RWPE1 (cell line): ENCODE measurements around the gene PLEKHO1.

Experiments
- CTCF ChIA-PET: fragments of 350-600 bp; sonication (Branson Sonifier 250); formaldehyde crosslinking; extraction: SDS; loops from one replicate; lab custom pipeline; 2021; lab: Yijun Ruan, JAX
- POLR2A ChIA-PET: fragments of 400-600 bp; formaldehyde crosslinking; extraction: SDS; loops from one replicate; lab custom pipeline; 2020; ENCODE audit warnings: antibody characterized with exemption; ENCODE audit not compliant: low non-redundant PET; lab: Yijun Ruan, JAX
- DNase-seq: peaks from one replicate; pipeline ENCODE4 v3.0.0; 2012; ENCODE audit warnings: low spot score
- H3K27ac ChIP-seq: fragments of 450-650 bp; 2 replicates; pipeline ENCODE4 v1.5.1; 2017
- TF ChIP-seq, protein P1 (sequence below): fragments of 450-650 bp; conservative IDR thresholded peaks from 2 replicates; pipeline ENCODE4 v1.5.1; 2017; ENCODE audit warnings: low read depth, mild to moderate bottlenecking

Gene PLEKHO1

DNA sequence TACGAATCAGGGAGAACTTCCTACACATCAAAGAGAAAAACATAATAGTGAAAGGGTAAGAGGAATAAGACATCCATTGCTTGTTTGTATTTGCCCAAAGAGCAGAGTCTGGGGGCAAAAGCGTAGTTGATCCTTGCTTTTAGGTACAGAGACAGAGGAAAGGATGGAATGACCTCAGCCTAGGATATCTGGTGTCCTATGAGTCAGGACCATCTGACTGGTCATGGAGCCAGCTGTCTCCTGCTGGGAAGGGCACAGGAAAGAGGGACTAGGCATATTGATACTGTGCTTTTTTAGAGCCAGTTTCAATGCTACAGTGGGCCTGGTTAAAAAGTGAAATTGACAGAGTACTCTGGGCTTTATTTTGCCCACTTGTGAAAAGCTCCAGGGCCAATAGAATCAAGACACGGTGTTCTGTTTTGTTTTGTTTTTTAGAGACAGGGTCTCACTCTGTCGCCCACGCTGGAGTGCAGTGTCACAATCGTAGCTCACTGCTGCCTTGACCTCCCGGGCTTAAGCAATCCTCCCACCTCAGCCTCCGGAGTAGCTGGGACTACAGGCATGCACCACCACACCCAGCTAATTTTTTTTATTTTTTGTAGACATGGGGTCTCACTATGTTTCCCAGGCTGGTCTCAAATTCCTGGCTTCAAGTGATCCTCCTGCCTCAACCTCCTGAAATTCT, 3.2 kb downstream of the PLEKHO1 start:
- POLR2A ChIA-PET: no interaction called here
- H3K27ac ChIP-seq: no peak overlapping the region
- CTCF ChIA-PET: interaction anchor here (0.5 to 1.2 kb wide), 4 partner anchors 16 to 127 kb away, joined by 3 to 5 read pairs (median 4); no protein-coding TSS in a partner anchor
- TF ChIP-seq, protein P1, sequence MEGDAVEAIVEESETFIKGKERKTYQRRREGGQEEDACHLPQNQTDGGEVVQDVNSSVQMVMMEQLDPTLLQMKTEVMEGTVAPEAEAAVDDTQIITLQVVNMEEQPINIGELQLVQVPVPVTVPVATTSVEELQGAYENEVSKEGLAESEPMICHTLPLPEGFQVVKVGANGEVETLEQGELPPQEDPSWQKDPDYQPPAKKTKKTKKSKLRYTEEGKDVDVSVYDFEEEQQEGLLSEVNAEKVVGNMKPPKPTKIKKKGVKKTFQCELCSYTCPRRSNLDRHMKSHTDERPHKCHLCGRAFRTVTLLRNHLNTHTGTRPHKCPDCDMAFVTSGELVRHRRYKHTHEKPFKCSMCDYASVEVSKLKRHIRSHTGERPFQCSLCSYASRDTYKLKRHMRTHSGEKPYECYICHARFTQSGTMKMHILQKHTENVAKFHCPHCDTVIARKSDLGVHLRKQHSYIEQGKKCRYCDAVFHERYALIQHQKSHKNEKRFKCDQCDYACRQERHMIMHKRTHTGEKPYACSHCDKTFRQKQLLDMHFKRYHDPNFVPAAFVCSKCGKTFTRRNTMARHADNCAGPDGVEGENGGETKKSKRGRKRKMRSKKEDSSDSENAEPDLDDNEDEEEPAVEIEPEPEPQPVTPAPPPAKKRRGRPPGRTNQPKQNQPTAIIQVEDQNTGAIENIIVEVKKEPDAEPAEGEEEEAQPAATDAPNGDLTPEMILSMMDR: no peak
- DNase-seq: no peak

DNA sequence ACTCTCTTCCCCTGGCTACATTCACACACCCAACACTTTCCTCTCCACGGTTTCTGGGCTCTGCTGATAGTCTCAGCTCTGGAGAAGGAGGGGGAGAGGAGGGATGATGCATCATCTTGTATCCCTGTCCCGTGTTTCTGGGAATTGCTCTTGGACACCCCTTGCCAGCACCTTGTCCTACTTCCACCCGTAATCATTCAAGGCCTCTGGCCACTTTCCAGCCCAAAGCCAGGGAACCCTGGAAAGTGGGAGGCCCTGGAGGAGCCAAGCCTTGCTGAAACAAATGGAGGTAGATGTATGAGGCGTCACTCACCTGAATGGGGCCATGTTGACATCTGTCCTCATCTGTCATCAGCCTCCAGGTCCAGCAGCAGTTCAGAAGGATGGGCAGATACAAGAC, 4.4 kb downstream of the PLEKHO1 start:
- ChIA-PET CTCF (no interaction called here), POLR2A (no interaction called here)
- no peak overlapping the region for H3K27ac ChIP-seq
- TF ChIP-seq, protein P1: no peak
- no peak for DNase-seq

DNA sequence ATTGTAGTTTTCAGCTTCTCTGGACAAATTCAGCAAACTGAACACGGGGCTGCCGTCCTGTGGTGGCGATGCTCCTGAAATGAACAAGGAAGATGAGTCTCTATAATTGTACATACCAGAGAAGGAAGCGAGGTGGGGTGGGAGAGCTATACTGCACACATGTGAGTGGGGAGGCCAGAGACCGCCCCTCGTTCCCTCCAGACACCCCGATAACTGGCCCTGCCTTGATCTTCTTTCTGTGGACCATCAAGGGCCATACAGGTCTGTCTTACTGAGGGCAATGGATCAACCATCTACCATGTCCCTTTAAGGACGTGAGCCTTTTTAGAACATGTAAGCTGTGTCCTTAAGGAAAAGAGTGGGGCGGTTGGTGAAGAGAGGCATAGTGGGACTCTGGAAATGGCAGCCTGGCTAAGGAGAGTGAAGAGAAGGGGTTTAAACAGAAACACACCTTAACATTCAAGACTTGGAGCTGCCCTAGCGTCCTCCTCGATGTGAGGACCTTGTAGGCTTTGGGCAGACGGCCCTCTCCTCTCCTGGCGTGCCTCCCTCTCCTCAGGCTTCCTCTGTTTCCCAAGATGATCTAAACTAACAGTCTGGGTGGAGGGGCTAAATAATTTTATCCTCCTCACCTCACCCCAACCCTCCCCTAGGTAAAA, 5.8 kb downstream of the PLEKHO1 start:
- CTCF ChIA-PET: interaction anchor here (0.5 to 1.1 kb wide), 3 partner anchors 31 to 297 kb away, joined by 3 to 7 read pairs (median 3); no protein-coding TSS in a partner anchor
- POLR2A ChIA-PET: no interaction called here
- no peak overlapping the region for H3K27ac ChIP-seq
- TF ChIP-seq, protein P1: no peak
- DNase-seq: no peak

DNA sequence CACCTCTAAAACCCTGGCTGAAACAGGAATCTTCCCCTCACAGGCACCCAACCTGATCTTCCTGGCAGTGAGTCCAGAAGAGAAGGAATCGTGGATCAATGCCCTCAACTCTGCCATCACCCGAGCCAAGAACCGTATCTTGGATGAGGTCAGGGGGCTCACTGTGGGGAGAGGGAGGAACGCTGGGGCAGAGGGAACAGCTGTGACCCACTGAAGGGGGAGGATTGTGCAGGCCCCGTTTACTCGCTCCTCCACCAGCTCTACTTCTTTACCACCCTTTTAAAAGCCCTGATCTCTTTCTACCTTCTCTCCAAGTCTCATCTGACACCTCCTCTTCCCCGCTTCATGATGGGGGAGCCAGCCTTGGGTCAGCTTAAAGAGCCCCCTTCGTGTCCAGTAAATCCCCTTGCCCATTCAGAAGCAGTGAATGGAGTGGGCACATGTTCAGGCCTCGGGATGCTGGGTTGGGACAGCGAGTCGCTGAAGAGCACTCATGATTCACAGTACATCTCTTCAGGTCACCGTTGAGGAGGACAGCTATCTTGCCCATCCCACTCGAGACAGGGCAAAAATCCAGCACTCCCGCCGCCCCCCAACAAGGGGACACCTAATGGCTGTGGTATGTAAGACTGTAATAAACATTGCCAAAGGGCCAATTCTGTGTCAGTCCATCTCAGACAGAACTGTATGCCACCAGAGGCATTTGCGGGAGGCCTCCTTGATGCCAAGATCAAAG, 7.3 kb downstream of the PLEKHO1 start:
- ChIA-PET CTCF (interaction anchor here (0.7 to 0.8 kb wide), 2 partner anchors 12 to 18 kb away, joined by 3 to 4 read pairs; no protein-coding TSS in a partner anchor), POLR2A (no interaction called here)
- no peak overlapping the region for H3K27ac ChIP-seq
- TF ChIP-seq, protein P1: no peak
- DNase-seq: no peak

DNA sequence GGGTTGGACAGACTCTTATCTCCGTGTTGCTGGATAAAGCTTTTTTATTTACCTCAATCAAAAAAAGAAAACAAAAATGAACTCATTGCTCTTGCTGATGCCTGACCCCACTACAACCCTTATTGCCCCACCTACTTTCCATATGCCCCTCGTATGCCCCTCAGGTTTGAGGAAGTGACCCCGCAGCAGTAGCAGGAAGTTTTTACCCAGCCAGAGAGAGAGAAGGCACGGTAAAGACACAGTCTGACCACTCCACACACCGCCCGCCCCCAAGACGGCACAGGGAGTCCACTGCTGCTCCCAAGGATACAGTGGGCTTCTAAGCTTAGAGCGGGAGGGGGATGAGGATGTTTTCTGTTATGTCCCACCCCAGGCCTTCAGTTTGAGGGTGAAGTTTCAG, 9.8 kb downstream of the PLEKHO1 start:
- H3K27ac ChIP-seq: no peak overlapping the region
- no peak for DNase-seq
- ChIA-PET POLR2A (no interaction called here), CTCF (no interaction called here)
- TF ChIP-seq, protein P1: no peak

DNA sequence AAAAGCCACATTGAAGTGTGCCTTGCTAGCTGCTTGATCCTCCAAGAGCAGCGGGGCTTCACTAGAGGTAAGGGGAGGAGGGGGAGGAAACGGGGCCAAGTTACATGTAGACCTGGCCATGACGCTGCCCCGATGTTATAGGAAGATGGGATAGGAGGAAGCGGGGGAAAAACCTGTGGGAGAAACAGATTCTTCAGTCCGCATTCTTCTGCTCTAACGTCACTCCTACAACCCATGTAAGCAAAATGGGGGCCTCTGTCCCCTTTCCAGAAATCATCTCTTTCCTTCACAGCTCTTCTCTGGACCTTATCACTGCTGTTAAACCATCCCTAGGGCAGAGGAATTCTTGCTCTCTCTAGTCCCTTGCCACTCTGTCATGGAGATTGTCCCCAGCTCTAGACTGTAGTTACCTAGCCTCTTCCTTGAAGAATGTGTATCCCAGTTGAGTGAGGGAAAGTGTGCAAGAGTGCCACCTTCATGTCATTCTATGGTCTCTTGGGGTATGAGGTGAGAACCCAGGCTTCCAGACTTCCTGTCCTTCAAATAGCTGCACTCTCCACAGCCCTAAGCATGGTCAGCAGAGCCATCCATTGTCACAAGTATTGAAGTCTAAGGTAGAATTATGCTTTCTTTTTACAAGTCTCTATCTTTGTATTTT, 11.4 kb downstream of the PLEKHO1 start:
- CTCF ChIA-PET: interaction anchor here (0.5 kb wide), 1 partner anchor 966 kb away, joined by 3 read pairs; no protein-coding TSS in a partner anchor
- H3K27ac ChIP-seq: no peak overlapping the region

More for the DNA sequence above, 11.4 kb downstream of the PLEKHO1 start:
- DNase-seq: no peak
- POLR2A ChIA-PET: no interaction called here
- TF ChIP-seq, protein P1: no peak
